NT2/D1 (cell line): Measurements from ENCODE around the gene SLC25A39.

ENCODE experiments used
- SUZ12 ChIP-seq: IDR thresholded peaks from 2 replicates; pipeline ENCODE4 v1.6.1; 2011; ENCODE audit not compliant: insufficient read length, insufficient read depth; ENCODE audit errors: extremely low read depth
- YY1 ChIP-seq: IDR thresholded peaks from 2 replicates; pipeline ENCODE4 v1.6.1; 2011; ENCODE audit not compliant: insufficient read length, insufficient read depth
- ZNF274 ChIP-seq: IDR thresholded peaks from 2 replicates; pipeline ENCODE4 v1.6.1; 2011; ENCODE audit warnings: mild to moderate bottlenecking, low read depth, low read length

- TF ChIP-seq ZNF274 (no peak), SUZ12 (no peak), YY1 (no peak)
These were observed 34.4 kb upstream of the SLC25A39 start for GRCh38 chr17:44359006-44359405.
